Cortex of kidney (tissue), 1 donor: ENCODE data around the gene SELENBP1.
"Not testable (repeated sequence)": the region's sequence is repeated elsewhere in the genome, so short reads cannot be mapped to it uniquely, and the experiment has no call there.

Experiments
- DNase-seq: peaks from one replicate; lab custom pipeline; 2025; lab: John Stamatoyannopoulos, UW

Gene SELENBP1

DNA sequence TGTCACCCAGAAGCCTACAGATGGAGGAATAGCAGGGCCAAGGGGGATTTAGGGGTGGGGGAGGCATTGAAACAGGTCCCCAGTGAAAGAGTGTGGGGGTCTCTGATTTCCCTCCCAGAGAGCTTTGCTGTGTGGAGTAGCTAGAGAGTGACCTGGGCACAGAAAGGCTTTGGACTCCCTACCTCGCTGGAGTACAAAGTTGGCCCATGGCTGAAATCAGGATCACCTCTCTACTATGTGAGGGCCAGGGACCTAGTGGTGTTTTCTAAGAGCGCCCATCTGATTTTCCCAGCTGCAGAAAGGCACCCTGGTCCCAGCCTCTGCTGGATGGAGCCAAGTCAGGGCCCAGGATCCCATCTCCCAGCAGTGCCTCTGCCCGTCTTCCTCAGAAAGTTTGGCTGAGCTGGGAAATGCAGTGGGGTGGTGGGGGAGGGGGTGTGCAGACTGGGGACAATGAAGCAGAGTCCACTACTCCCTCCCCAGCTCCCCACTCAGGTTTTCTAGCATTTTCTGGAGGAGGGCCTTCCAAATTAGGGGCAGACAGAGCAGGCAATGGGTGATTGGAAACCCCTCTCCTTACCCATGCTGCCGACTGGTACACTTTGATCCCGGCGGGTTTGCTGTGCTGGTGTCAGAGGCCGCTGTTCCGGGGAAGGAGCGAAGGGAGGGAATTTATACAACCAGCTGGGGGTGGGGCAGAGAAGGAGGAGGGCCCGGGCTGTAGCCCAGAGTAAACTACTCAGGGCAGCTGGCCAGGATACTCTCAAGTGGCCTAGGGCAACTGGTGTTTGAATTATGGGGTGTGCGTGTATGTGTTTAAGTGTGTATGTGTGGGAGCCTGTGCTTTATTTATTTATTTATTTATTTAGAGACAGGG, at the start of gene SELENBP1:
Gene SELENBP1, minus strand, starts transcription at position 648 of the 877 bp plus-strand sequence. Its CDS starts 64 bp downstream, at position 584.
- DNase-seq, result no peak

DNA sequence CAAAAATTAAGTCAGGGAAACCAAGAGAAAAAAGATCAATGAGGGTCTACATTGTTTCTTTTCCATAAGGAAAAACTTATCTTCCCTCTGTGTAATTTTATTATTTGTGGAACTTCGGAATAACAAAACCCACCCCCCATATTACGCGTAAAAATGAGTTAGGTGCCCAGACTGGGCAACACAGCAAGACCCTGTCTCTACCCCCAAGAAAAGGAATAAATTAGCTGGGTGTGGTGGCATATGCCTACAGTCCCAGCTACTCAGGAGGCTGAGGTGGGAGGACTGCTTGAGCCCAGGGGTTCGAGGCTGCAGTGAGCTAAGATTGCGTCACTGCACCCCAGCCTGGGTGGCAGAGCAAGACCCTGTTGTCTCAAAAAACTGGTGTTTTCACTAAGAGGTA, 47.3 kb upstream of the SELENBP1 start:
- no peak for DNase-seq

DNA sequence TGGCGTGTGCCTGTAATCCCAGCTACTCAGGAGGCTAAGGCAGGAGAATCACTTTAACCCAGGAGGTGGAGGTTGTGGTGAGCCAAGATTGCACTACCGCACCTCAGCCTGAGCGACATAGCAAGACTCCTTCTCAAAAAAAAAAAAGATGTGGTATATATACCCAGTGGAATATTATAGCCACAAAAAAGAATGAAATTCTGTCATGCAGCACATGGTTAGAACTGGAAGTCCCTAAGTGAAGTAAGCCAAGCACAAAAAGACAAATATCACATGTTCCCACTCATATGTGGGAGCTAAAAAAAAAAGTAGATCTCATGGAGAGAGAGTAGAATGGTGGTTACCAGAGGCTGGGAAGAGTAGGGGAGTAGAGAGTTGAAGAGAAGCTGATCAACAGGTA, 45.6 kb upstream of the SELENBP1 start:
- no peak for DNase-seq

DNA sequence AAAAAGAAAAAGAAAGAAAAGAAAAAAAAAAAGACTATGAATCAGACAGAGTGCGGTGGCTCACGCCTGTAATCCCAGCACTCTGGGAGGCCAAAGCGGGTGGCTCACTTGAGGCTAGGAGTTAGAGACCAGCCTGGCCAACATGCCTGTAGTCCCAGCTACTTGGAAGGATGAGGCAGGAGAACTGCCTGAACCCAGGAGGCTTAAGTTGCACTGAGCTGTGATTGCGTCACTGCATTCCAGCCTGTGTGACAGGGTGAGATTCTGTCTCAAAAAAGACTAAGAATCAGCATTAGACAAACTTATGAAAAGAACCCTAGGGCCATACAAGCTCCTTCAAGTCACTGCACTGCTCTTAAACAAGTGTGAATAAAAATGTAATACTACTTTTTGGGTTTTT, 43.7 kb upstream of the SELENBP1 start:
- DNase-seq, result no peak

DNA sequence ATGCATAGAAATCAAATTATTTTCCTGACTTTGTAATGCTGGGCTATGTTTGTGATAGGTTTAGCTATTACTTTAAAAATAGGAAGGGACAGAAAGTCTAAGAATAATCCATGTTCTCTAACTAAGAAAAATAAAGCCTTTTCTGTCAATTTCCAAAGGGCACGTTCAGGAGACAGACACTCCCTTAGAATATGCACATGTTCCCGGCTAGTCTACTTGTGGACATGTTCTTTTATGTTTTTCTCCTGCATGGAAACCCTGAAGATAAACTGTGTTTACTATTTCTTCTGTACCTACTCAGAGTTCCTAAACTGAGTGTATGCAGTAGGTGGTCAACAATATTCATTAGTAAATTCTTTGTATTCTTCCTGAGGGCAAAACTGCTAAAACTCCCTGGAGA, 39.4 kb upstream of the SELENBP1 start:
- DNase-seq, result no peak

DNA sequence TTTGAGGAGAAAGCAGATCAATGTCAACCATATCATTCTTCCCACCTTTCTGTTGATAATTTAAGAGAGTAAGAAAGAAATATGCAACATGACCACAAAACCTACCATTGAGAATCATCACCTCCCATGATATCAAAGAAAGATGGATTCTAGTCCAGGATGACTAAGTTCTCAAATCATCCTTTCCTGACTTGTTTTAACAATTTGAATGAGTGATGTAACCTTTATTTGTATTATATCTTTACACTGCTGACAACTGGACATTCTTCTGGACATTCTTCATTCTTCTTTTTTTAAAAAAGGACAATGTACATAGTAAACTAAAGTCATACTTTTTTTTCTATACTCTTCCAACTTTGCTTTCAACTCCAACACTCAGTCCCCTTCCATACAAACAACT, 36.4 kb upstream of the SELENBP1 start:
- DNase-seq, result no peak

DNA sequence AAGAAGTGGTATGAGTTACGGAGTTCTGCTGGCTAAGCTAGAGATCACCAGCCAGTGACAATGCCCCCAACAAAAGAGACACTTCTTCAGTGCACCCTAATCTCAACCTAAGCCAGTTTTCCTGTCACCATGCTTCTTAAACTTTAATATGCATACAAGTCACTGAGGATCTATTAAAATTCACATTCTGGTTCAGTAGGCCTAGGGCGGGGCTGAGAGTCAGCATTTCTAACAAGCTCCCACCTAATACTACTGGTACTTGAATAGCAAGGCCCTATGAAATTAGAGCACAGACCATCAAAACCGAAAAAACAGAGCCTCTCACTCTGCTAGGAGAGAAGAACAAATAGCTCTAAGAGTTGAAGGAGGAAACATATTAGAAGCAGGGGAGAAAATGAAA, 34.8 kb upstream of the SELENBP1 start:
- no peak for DNase-seq

DNA sequence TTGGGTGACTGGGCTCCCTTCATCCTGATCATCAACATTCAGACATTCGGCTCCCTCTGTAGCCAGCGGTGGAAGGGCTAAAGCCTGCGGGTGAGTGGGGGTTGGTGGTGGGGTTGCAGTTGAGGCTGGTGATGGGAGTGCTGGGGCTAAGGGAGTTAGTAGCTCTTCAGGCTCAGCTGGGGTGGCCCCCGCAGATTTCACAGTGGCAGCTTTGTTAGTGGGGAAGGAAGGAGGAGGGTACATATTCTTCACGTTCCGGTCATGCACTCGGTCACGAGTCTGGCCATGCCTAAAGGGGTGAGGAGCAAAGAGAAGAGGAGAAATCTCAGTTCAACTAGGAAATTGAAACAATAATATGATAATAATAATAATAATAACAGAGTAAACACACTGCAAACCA, 33.7 kb upstream of the SELENBP1 start:
- DNase-seq, result no peak

DNA sequence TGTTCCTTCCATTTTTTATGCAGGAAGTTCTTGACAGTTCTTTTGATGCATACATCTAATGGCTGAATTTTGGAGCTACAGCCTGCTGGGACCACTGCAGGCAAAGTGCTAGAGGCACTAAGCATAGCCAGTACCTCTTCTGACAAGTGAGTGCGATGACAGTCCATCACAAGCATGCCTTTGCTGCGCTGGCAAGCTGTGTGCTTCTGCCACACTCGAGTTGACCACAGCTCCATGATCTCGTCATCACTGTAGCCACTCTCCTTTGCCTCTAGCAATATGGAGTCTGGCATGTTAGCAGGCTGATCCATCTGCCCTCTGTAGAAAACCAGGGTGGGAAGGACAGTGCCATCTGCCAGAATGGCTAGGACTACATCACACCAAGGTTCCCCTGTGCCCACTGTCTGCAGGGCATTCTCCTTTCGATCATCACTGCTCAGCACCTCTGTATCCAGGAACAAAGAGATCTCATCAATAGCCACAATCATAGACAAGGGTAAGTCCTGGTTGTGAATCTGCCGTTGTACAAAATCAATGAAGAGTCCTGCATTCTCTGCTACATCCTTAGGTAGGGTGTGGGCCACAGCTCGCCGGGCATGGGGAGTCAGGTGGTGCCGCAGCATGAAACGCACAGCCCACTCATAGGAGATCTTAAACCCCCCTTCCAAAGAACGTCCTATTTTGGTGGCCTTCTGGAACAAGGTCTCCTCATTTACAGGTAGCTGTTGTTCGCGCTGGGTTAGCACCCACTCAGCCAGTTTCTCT, 32.9 kb upstream of the SELENBP1 start:
- no peak for DNase-seq

DNA sequence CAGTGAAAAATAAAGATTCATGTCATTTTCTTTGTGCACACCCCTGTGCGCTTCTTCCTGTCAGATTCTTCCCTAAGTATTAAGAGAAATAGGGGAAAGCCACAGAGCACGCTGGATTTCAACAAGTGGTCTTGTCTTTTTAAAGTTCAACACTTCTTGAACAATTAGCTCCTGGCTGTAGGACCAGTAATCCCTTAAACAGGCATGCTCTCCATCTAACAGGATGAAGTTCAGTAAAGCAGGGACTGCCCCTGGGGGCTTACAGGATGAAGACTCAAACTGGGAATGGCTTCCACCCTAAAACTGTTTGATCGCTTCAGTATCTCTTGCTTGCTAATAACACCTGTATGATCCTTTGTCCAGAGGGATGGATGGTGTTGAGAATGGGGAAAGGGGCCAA, 31.1 kb upstream of the SELENBP1 start:
- DNase-seq, result no peak

DNA sequence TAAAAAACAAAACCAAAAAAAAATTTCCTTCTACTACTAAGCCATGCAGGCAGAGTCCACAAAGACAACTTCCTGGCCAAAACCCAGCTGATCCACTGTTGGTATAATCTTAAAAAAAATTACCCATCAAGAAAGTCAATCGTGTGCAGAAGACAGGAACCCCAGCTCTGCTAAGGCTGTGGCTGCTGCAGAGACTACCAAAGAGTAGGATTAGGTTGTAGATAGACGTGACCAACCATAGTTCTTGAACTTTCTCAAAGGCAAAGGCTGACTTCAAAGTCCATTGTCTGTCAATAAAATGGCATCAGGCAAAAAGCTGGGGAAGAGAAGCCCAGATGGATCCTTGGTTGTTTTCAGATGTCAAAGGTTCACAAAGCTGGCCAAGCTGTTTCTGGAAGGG, 30.3 kb upstream of the SELENBP1 start:
- no peak for DNase-seq

DNA sequence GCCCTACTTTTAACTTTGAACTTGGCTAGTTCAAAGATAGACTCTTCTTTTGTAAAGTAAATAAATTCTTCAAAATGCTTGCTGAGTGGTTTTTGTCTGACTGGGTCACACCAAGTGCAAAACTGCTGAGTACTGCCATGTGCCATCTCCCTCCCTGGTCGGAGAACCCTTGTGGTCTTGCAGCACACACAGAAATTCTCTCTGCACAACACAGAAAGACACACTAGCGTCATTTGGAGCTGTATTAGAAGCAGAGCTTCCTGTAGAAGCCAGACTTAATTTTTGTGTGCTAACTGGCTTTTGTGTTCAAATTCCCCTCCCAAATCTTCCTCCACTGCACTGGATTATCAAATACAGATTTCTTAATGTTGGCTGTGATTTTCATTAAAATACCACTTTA, 29.4 kb upstream of the SELENBP1 start:
- no peak for DNase-seq

DNA sequence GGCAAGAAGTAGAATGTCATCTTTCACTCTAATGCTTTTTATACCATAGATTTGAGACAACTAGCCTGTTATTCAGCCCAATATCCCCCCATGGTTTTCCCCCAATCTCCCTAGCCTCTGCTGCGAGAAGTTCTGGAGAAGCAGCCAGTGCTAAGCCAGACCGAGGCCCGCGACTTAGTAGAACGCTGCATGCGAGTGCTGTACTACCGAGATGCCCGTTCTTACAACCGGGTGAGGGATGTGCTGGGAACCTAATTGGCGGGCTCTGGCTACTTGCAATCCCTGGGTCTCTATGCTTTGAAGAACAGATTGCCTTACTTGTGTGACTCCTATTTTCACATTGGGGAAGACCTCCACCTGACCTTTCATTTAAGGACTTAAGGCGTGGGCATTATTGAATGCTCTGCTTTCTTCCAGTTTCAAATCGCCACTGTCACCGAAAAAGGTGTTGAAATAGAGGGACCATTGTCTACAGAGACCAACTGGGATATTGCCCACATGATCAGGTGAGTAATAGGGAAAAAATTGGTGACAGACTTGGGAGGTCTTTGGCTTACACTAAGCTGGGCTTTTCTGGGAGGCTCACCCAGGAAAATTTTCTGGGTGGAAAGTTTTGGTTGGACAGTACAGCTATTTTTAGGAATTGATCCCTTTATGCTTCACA, 28.8 kb upstream of the SELENBP1 start:
- DNase-seq, result no peak

DNA sequence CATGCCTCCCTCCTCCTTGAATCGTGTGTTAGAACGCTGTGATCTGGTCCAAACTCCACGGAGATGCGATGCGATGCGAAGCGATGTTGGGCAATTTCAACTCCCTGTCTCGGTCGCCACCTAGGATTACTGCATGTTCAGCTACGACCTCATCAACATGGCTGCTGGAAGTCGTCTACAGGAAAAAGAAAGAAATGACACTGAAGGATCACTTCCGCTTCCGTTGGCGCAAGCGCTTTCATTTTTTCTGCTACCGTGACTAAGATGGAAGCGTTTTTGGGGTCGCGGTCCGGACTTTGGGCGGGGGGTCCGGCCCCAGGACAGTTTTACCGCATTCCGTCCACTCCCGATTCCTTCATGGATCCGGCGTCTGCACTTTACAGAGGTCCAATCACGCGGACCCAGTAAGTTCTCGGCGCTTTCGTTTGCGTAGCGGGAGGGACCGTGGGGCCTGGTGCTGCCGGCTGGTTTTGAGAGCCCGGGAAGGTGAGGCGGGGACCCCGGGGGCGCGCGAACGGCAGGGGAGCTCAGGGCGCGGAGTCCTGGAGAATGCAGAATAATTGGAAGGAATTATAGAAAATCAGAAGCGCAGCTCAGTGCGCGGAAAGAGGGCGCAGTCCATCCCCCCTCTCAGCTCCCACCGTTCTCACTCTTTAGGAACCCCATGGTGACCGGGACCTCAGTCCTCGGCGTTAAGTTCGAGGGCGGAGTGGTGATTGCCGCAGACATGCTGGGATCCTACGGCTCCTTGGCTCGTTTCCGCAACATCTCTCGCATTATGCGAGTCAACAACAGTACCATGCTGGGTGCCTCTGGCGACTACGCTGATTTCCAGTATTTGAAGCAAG, 27.0 kb upstream of the SELENBP1 start, which contains the start of gene PSMB4:
Gene PSMB4, plus strand, starts transcription at position 250 of the 848 bp plus-strand sequence. Its CDS starts 15 bp downstream, at position 265.
- no peak for DNase-seq

DNA sequence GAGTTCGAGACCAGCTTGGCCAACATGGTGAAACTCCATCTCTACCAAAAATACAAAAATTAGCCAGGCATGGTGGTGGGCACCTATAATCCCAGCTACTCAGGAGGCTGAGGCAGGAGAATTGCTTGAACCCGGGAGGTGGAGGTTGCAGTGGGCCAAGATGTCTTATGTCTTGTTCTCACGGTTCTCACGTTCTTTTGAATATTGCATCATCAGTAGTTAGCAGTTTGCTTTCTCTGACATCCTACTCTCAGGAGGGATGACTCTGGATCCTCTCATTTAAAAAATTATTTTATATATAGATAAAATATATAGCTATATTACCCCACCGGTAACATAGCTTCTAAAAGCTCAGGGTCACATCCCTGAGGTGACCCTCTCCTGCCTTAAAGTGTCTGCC, 23.8 kb upstream of the SELENBP1 start:
- not testable (repeated sequence) for DNase-seq

DNA sequence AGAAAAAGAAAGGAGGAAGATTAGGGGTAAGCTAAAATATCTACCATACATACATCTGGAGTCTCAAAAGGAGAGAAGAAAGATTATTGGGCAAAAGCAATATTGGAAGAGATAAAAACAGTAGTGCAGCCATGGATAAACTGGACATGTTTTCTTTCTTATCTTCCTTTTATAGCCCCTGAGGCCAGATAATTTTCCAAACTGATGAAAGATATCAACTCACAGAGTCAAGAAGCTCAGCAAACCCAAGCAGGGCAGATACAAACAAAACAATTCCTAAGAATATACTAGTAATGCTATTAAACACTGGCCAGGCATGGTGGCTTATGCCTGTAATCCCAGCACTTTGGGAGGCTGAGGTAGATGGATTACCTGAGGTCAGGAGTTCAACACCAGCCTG, 21.1 kb upstream of the SELENBP1 start:
- DNase-seq, result no peak

DNA sequence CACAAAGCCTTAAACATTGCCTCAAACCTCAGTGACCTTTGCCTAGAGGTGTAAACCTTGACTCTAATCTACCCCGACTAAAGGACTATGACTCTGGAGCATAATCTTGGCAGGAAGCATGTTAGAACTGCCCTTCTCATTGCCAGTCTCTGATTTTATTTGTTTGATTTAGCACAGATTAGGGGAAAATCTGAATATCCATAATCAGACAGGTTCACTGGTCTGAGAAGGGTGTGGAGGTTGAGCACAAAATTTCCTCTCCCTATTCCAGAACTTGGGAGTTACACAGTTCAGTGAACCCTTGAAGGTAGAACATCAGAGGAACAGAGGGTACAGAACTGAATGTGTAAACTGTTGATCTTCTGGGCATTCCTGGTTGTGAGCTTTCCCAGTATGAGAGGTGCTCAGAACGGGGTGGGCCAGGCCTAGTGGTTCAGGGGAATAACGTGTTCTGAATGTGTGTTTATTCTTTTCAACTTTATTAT, 18.6 kb upstream of the SELENBP1 start:
- DNase-seq, result no peak

DNA sequence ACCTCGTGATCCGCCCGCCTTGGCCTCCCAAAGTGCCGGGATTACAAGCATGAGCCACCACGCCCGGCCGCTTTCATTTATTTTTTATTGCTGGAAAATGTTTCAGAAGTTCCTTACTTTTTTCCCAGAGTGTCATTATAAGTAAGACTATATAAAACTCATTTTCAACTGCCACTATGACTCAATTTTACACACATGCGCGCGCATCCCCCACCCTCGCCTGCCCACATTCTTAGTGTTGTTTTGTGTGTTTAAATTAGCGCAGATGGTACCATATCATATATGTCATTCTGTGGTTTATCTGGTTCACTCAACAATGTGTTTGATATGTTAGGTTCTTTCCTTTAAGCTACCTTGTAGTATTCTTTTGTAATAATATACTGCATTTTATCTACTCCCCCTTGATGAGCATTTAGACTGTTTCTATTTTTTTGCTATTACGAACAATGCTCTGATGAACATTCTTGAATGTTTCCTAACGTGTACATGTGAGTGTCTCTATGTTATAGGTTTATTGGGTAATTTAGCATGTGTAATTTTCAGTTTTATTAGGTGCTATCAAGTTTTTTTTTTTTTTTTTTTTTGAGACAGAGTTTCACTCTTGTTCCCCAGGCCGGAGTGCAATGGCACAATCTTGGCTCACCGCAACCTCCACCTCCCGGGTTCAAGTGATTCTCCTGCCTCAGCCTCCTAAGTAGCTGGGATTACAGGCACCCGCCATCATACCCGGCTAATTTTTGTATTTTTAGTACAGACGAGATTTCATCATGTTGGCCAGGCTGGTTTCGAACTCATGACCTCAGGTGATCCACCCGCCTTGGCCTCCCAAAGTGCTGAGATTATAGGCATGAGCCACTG, 17.9 kb upstream of the SELENBP1 start:
- DNase-seq, result not testable (repeated sequence)

DNA sequence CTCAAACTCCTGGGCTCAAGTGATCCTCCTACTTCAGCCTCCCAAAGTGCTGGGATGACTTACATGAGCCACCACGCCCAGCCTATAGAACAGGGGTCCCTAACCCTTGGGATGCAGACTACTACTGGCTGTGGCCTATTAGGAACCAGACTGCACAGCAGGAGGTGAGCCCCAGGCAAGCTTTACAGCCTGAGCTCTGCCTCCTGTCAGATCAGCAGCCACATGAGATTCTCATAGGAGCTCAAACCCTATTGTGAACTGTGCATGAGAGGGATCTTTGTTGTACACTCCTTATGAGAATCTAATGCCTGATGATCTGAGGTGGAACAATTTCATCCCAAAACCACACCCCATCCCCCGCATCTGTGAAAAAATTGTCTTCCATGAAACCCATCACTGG, 13.5 kb upstream of the SELENBP1 start:
- DNase-seq, result no peak

DNA sequence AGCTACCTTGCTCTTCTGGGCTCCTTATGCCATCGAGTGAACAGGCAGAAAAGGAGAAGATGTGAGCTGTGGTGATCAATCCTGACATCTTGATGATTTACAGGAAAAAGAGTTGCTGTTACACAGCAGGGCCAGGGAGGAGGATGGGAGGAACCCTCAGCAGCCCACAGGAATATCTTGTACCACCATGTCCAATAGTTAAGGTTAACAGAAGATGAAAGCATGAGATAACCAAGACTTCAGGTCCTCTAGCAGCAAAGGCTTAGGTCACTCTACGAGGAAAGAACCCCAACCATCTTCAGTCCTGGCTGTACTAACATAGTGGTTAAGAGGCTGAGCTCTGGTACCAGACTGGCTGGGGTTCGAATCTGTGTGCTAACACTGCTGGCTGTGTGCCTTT, 12.1 kb upstream of the SELENBP1 start:
- DNase-seq, result no peak
